DND-41 (cell line): ENCODE data around the gene TCEA2.
A peak's percentile ranks its signal among the peaks of the same experiment; 100 is the strongest.

Experiments used
- ATAC-seq: fragments of 200-7000 bp; cut with Tn5 transposase; 3 replicates; pipeline ENCODE4 v1.9.1; 2021; ENCODE audit warnings: low read depth; ENCODE audit not compliant: insufficient read depth
- DNase-seq: peaks from one replicate; pipeline ENCODE4 v3.0.0-alpha.2; 2020
- H2AFZ ChIP-seq: 2 replicates; pipeline ENCODE4 v1.6.0; 2012; ENCODE audit warnings: low read depth, low read length
- H3K27ac ChIP-seq: 2 replicates; pipeline ENCODE4 v1.5.1; 2012; ENCODE audit warnings: low read length, inconsistent platforms
- H3K27me3 ChIP-seq: fragments of 200-600 bp; sonication (generic); 2 replicates; pipeline ENCODE4 v1.6.0; 2012; ENCODE audit warnings: low read length, mild to moderate bottlenecking, inconsistent platforms; ENCODE audit not compliant: insufficient read depth, poor library complexity
- H3K36me3 ChIP-seq: 2 replicates; pipeline ENCODE4 v1.5.1; 2012; ENCODE audit warnings: low read length, inconsistent platforms; ENCODE audit not compliant: insufficient read depth
- H3K4me1 ChIP-seq: 2 replicates; pipeline ENCODE4 v1.5.1; 2012; ENCODE audit warnings: mild to moderate bottlenecking, low read length; ENCODE audit not compliant: insufficient read depth
- H3K4me2 ChIP-seq: 2 replicates; pipeline ENCODE4 v1.6.0; 2012; ENCODE audit warnings: mild to moderate bottlenecking, moderate library complexity, low read length, inconsistent platforms; ENCODE audit not compliant: insufficient read depth
- H3K4me3 ChIP-seq, 2 experiments: fragments of 200-600 bp in 1 of 2; shearing (Covaris generic) in 1 of 2; 2 replicates each; pipeline ENCODE4 v1.5.1; 2012 to 2016; ENCODE audit warnings: inconsistent platforms in 2 of 2, low read length in 2 of 2, mild to moderate bottlenecking in 2 of 2, low read depth in 1 of 2, moderate library complexity in 1 of 2
- H3K79me2 ChIP-seq: 2 replicates; pipeline ENCODE4 v1.6.0; 2012; ENCODE audit warnings: low read length, inconsistent platforms; ENCODE audit not compliant: insufficient read depth
- H3K9ac ChIP-seq: 2 replicates; pipeline ENCODE4 v1.6.0; 2012; ENCODE audit warnings: low read depth, mild to moderate bottlenecking, inconsistent platforms, low read length, moderate library complexity
- H3K9me3 ChIP-seq: 2 replicates; pipeline ENCODE4 v1.5.1; 2012; ENCODE audit warnings: low read length, moderate library complexity, mild to moderate bottlenecking, inconsistent platforms; ENCODE audit not compliant: insufficient read depth, severe bottlenecking
- H4K20me1 ChIP-seq: 2 replicates; pipeline ENCODE4 v1.6.0; 2012; ENCODE audit warnings: low read length; ENCODE audit not compliant: insufficient read depth
- CTCF ChIP-seq: IDR thresholded peaks from 2 replicates; pipeline ENCODE4 v1.5.1; 2012; ENCODE audit warnings: borderline replicate concordance, low read length, moderate library complexity, mild to moderate bottlenecking; ENCODE audit not compliant: poor library complexity, severe bottlenecking; ENCODE audit errors: extremely low read depth
- EZH2 ChIP-seq: IDR thresholded peaks from 3 replicates; pipeline ENCODE4 v1.6.1; 2012; ENCODE audit warnings: borderline replicate concordance, low read depth, mild to moderate bottlenecking, moderate library complexity, low read length, inconsistent platforms; ENCODE audit not compliant: severe bottlenecking

The TCEA2 gene

GRCh38 chr20:64100946-64101688 is 38.1 kb downstream of the TCEA2 start:
- Histone ChIP-seq H3K9me3 (no peaks in the 10 kb centered on the region), H3K27me3 (peaks cover 25% of the 10 kb centered on the region), H3K79me2 (no peaks in the 10 kb centered on the region), H2AFZ (no peak overlapping the region), H3K27ac (no peak overlapping the region), H3K36me3 (no peaks in the 10 kb centered on the region), H3K4me3 (no peak overlapping the region), H3K4me1 (peaks cover 9% of the 10 kb centered on the region), H3K9ac (no peak overlapping the region), H3K4me2 (no peak overlapping the region), H4K20me1 (peaks cover 13% of the 10 kb centered on the region; the same call in 1 of the 2 replicates)
- DNase-seq (no peak), ATAC-seq (no peak)
- TF ChIP-seq CTCF (no peak), EZH2 (peak; percentile 1)

GRCh38 chr20:64101731-64102621 is 39.0 kb downstream of the TCEA2 start:
- DNase-seq = peak; percentile 73
- Histone ChIP-seq H3K9ac (no peak overlapping the region), H3K27me3 (peaks cover 25% of the 10 kb centered on the region), H3K36me3 (no peaks in the 10 kb centered on the region), H3K4me2 (peak overlapping the region; percentile 42; the same call in 1 of the 2 replicates), H3K79me2 (no peaks in the 10 kb centered on the region), H3K4me3 (no peak overlapping the region), H3K4me1 (peaks cover 9% of the 10 kb centered on the region), H3K9me3 (no peaks in the 10 kb centered on the region), H2AFZ (no peak overlapping the region), H4K20me1 (peaks cover 13% of the 10 kb centered on the region; the same call in 1 of the 2 replicates), H3K27ac (no peak overlapping the region)
- ATAC-seq = peak; percentile 91
- TF ChIP-seq EZH2 (peak; percentile 45), CTCF (peak; percentile 78)

- Histone ChIP-seq H3K4me2 (no peak overlapping the region), H3K36me3 (no peaks in the 10 kb centered on the region), H3K79me2 (no peaks in the 10 kb centered on the region), H3K4me3 (no peak overlapping the region), H3K9ac (no peak overlapping the region), H3K4me1 (peaks cover 9% of the 10 kb centered on the region), H2AFZ (no peak overlapping the region), H3K27ac (no peak overlapping the region), H4K20me1 (peaks cover 13% of the 10 kb centered on the region; the same call in 1 of the 2 replicates), H3K27me3 (peaks cover 25% of the 10 kb centered on the region), H3K9me3 (no peaks in the 10 kb centered on the region)
- ATAC-seq (peak; percentile 30; the same call in 2 of the 3 replicates), DNase-seq (no peak)
- TF ChIP-seq EZH2 (no peak), CTCF (no peak)
Observed at GRCh38 chr20:64102647-64103354, 39.8 kb downstream of the TCEA2 start.
